ENCODE data around the gene HNRNPD.
"Not testable (repeated sequence)": the region's sequence is repeated elsewhere in the genome, so short reads cannot be mapped to it uniquely, and the experiment has no call there.

Gene HNRNPD

GRCh38 chr4:82382751-82383150 lies 9.0 kb upstream of the HNRNPD start:
- no peaks in the 10 kb centered on the region for H3K27me3 Mint-ChIP-seq
- no peaks in the 10 kb centered on the region for H3K9me3 Mint-ChIP-seq
- H3K36me3 Mint-ChIP-seq: peaks cover under 1% of the 10 kb centered on the region
- H3K4me3 Mint-ChIP-seq: no peak overlapping the region
- no peak overlapping the region for H3K27ac Mint-ChIP-seq
- H3K4me1 Mint-ChIP-seq: peaks cover 18% of the 10 kb centered on the region

GRCh38 chr4:82381661-82382296 lies 8.0 kb upstream of the HNRNPD start:
- Mint-ChIP-seq H3K9me3 (no peaks in the 10 kb centered on the region), H3K27ac (no peak overlapping the region), H3K4me1 (peaks cover 23% of the 10 kb centered on the region), H3K4me3 (no peak overlapping the region), H3K36me3 (peaks cover 2% of the 10 kb centered on the region), H3K27me3 (no peaks in the 10 kb centered on the region)

GRCh38 chr4:82381235-82381634 lies 7.4 kb upstream of the HNRNPD start:
- Mint-ChIP-seq H3K9me3 (no peaks in the 10 kb centered on the region), H3K4me1 (peaks cover 27% of the 10 kb centered on the region), H3K27ac (no peak overlapping the region), H3K36me3 (peaks cover 2% of the 10 kb centered on the region), H3K4me3 (no peak overlapping the region), H3K27me3 (no peaks in the 10 kb centered on the region)

GRCh38 chr4:82380831-82381230 lies 7.0 kb upstream of the HNRNPD start:
- Mint-ChIP-seq H3K36me3 (peaks cover 2% of the 10 kb centered on the region), H3K27me3 (no peaks in the 10 kb centered on the region), H3K27ac (no peak overlapping the region), H3K9me3 (no peaks in the 10 kb centered on the region), H3K4me3 (no peak overlapping the region), H3K4me1 (peaks cover 31% of the 10 kb centered on the region)

GRCh38 chr4:82380344-82380743 lies 6.6 kb upstream of the HNRNPD start:
- H3K9me3 Mint-ChIP-seq: no peaks in the 10 kb centered on the region

GRCh38 chr4:82376109-82376508 lies 2.3 kb upstream of the HNRNPD start:
- Mint-ChIP-seq H3K9me3 (no peaks in the 10 kb centered on the region), H3K4me3 (peak overlapping the region; percentile 98), H3K27ac (no peak overlapping the region), H3K36me3 (peaks cover 22% of the 10 kb centered on the region), H3K27me3 (no peaks in the 10 kb centered on the region), H3K4me1 (peaks cover 30% of the 10 kb centered on the region)

More at GRCh38 chr4:82380344-82380743, 6.6 kb upstream of the HNRNPD start:
- H3K36me3 Mint-ChIP-seq: peaks cover 2% of the 10 kb centered on the region
- H3K27ac Mint-ChIP-seq: no peak overlapping the region
- H3K4me3 Mint-ChIP-seq: no peak overlapping the region
- H3K4me1 Mint-ChIP-seq: peaks cover 36% of the 10 kb centered on the region
- no peaks in the 10 kb centered on the region for H3K27me3 Mint-ChIP-seq

GRCh38 chr4:82373486-82373815 lies 340 bp downstream of the HNRNPD start:
- Mint-ChIP-seq H3K4me1 (peaks cover 45% of the 10 kb centered on the region), H3K9me3 (no peaks in the 10 kb centered on the region), H3K27ac (peak overlapping the region; percentile 100), H3K27me3 (no peaks in the 10 kb centered on the region), H3K4me3 (peak overlapping the region; percentile 98), H3K36me3 (peaks cover 30% of the 10 kb centered on the region)

- no peaks in the 10 kb centered on the region for H3K9me3 Mint-ChIP-seq
- H3K27me3 Mint-ChIP-seq: no peaks in the 10 kb centered on the region
- H3K4me1 Mint-ChIP-seq: peaks cover 50% of the 10 kb centered on the region
- H3K4me3 Mint-ChIP-seq: peak overlapping the region; percentile 98
- peak overlapping the region; percentile 100 for H3K27ac Mint-ChIP-seq
- peaks cover 30% of the 10 kb centered on the region for H3K36me3 Mint-ChIP-seq
Observed at GRCh38 chr4:82372517-82373485, 990 bp downstream of the HNRNPD start.

GRCh38 chr4:82371497-82371896 lies 2.3 kb downstream of the HNRNPD start:
- Mint-ChIP-seq H3K27ac (peak overlapping the region; percentile 65), H3K36me3 (peaks cover 32% of the 10 kb centered on the region), H3K4me3 (peak overlapping the region; percentile 98), H3K27me3 (no peaks in the 10 kb centered on the region), H3K9me3 (no peaks in the 10 kb centered on the region), H3K4me1 (peaks cover 56% of the 10 kb centered on the region)

GRCh38 chr4:82367438-82368097 lies 6.2 kb downstream of the HNRNPD start:
- Mint-ChIP-seq H3K36me3 (peaks cover 31% of the 10 kb centered on the region), H3K27me3 (no peaks in the 10 kb centered on the region), H3K27ac (peak overlapping the region; percentile 81), H3K4me3 (peak overlapping the region; percentile 98), H3K4me1 (peaks cover 79% of the 10 kb centered on the region), H3K9me3 (no peaks in the 10 kb centered on the region)

- Mint-ChIP-seq H3K4me1 (peaks cover 90% of the 10 kb centered on the region), H3K4me3 (peak overlapping the region; percentile 98), H3K36me3 (peaks cover 20% of the 10 kb centered on the region)
- H3K27ac Mint-ChIP-seq, H3K27me3 Mint-ChIP-seq, H3K9me3 Mint-ChIP-seq: not testable (repeated sequence)
Observed at GRCh38 chr4:82366431-82366830, 7.4 kb downstream of the HNRNPD start.

GRCh38 chr4:82363896-82364487 lies 9.8 kb downstream of the HNRNPD start:
- Mint-ChIP-seq H3K27me3 (no peaks in the 10 kb centered on the region), H3K27ac (peak overlapping the region; percentile 12), H3K9me3 (no peaks in the 10 kb centered on the region), H3K36me3 (peaks cover 17% of the 10 kb centered on the region), H3K4me3 (peak overlapping the region; percentile 33), H3K4me1 (peaks cover 92% of the 10 kb centered on the region)

- H3K9me3 Mint-ChIP-seq: no peaks in the 10 kb centered on the region
- H3K27me3 Mint-ChIP-seq: no peaks in the 10 kb centered on the region
- no peak overlapping the region for H3K27ac Mint-ChIP-seq
- peaks cover 92% of the 10 kb centered on the region for H3K4me1 Mint-ChIP-seq
- H3K4me3 Mint-ChIP-seq: peak overlapping the region; percentile 51
- H3K36me3 Mint-ChIP-seq: peaks cover 23% of the 10 kb centered on the region
Observed at GRCh38 chr4:82362565-82362964, 11.2 kb downstream of the HNRNPD start.

- peak overlapping the region; percentile 59 for H3K4me3 Mint-ChIP-seq
Observed at GRCh38 chr4:82360298-82361177, 13.3 kb downstream of the HNRNPD start.

GRCh38 chr4:82358847-82359246 lies 14.9 kb downstream of the HNRNPD start:
- H3K27ac Mint-ChIP-seq: peak overlapping the region; percentile 87
- H3K36me3 Mint-ChIP-seq: peaks cover 20% of the 10 kb centered on the region
- H3K4me1 Mint-ChIP-seq: peaks cover 85% of the 10 kb centered on the region
- peak overlapping the region; percentile 66 for H3K4me3 Mint-ChIP-seq
- H3K27me3 Mint-ChIP-seq: no peaks in the 10 kb centered on the region
- no peaks in the 10 kb centered on the region for H3K9me3 Mint-ChIP-seq

More at GRCh38 chr4:82360298-82361177, 13.3 kb downstream of the HNRNPD start:
- peaks cover 19% of the 10 kb centered on the region for H3K36me3 Mint-ChIP-seq
- peaks cover 92% of the 10 kb centered on the region for H3K4me1 Mint-ChIP-seq
- peak overlapping the region; percentile 72 for H3K27ac Mint-ChIP-seq
- no peaks in the 10 kb centered on the region for H3K9me3 Mint-ChIP-seq
- no peaks in the 10 kb centered on the region for H3K27me3 Mint-ChIP-seq
